Putamen (tissue), 1 donor: ENCODE data around the gene CARD16.
"Not testable (repeated sequence)": the region's sequence is repeated elsewhere in the genome, so short reads cannot be mapped to it uniquely, and the experiment has no call there.

Experiments used
- DNase-seq: peaks from one replicate; pipeline ENCODE4 v3.0.0-alpha.2; 2016; ENCODE audit warnings: low spot score

CARD16 gene

DNA sequence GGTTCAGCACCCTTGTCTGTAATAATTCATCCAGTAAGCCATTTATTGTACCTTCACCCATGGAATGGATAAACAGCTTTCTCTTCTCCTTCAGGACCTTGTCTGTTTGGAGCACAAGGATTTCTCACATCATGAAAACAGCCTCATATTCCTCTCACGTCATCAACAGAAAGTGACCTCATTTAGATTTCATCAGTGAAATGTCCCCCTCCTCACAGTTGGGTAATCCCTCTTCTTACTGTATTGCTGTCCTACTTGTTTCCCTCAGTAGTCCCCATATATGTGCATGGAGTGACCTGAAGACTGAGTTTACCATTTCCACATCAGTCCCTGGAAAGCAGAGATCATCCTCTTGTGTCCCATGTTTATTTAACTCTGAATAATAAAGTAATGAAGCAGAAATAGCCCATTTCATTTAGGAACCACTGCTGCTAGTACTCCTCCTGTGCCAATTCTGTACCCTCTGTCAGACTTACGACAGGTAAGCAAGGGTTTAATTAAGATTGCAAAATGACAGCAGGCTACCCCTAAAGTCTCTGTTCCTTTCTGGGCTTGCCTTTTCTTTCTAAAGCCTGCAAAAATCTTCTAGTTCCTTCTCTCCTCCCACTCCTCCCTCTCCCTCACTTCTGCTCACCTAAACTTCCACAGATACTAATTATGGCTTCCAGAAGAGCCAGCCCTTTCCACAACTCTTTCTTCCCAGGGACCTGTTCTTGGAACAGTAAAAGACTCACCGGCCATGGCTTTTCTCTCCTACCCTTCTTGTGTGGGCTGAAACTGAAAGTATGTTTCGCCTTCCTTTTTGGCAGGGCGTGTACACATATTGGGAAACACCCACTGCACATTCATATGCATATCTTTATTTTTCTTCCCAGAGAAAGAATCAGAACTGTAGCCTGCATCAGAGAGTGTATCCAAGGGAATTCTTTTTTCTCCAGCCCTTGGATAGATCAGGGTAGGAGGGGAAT is at the start of gene CARD16:
CARD16 (minus strand) TSS at position 779 of the 968 bp plus-strand sequence; CDS start at position 741, 38 bp downstream.
- peak; percentile 15 for DNase-seq

DNA sequence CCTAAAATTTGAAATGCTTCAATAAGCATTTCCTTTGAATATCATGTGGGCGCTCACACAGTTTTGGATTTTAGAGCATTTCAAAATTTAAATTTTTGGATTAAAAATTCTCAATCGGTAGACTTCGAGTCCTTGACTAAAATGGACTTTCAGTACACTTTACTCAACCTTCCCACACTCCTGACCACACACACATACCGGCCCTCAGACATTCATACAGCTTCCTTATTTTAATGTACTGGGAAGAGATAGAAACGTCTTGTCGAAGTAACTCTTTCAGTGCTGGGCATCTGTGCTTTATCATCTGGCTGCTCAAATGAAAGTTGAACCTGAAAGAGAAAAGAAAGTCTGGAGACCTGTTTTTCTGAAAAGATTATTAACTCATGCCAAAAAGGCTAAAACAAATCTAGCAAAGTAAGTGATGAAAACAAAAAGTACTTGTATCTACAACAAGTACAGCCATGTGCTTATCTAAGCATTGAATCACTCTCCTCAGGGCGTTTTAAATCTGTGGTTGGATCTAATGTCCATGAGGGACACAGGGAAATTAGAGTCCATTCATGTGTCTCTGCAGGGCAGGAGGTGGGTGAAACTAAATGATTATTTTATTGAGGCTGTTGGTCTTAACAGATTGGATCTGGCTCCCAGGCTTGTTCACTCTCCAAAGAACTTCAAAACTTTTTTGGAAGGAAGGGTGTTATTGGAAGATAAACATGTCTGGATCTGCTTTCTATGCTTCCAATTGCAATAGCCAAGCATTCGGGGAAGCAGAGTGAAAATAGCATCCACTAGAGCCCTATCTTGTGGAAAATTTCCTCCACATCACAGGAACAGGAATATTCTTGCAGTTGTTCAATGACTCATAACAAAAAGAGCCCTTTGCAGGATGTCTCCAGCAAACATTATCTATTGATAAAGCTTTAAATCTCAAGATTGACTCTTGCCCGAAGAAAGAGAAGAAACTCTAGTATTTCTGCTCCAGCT is 47.4 kb upstream of the CARD16 start:
- DNase-seq, result no peak

DNA sequence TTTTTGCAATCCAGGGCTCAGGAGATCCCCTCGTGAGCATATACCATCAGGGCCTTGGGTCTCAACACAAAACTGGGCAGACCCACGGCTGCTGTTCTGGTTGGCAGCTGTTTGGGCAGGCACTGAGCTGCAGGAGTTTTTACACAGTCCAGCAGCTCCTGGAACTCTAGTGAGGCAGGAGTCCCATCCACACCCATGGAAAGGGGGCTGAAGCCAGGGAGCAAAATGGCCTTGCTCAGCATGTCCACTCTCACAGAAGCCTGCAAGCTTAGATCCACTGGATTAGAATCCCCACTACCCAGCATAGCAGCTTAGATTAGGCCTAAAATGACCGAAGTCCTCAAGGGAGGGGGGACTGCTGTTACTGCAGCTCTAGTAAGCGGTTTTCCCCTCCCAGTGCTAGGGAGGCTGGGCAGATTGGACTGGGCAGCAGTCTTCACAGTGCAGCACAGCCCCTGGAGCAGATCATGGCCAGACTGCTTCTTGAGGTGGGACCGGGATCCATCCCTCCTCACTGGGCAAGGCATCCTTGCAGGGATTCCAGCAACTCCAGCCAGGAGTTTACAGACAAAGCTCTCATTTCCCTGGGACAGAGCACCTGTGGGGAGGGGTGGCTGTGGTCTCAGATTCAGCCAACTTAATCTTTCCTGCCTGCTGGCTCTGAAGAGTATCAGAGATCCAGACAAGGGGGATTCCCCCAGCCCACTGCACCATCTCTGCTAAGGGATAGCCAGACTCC is 36.4 kb upstream of the CARD16 start:
- DNase-seq, result no peak

DNA sequence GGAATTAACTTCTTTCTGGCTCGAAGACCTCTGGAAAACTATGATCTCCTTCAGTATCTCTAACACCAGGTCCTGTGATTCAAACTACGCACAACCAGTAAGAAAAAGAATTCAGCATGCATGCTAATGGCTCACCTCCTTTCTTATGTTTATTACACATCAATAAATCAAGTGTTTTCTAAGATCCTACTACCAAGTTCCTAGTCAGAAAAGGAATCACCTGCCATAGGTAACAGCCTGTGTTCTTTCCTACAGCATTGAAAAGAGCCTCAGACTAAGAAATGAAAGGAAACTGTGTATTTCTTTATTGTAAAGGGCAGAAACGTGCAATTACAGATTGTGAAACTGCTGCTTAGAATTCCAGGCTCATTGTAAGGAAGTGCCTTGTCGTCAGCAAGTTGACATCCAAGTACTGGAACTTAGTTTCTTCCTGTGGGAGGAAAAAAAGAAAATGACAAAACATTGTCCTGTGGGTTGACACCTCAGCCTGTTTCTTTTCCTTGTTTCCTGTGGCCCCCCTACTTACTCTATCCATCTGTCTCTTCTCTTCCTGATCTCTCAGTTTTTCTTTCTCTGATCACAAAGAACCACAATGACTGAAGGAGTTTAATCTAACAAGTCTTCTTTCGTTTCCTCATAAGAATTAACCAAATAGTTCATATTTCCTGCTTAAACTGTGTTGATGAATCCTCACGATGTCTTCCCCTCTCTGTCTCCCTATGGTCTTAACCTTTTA is 35.2 kb upstream of the CARD16 start:
- not testable (repeated sequence) for DNase-seq

DNA sequence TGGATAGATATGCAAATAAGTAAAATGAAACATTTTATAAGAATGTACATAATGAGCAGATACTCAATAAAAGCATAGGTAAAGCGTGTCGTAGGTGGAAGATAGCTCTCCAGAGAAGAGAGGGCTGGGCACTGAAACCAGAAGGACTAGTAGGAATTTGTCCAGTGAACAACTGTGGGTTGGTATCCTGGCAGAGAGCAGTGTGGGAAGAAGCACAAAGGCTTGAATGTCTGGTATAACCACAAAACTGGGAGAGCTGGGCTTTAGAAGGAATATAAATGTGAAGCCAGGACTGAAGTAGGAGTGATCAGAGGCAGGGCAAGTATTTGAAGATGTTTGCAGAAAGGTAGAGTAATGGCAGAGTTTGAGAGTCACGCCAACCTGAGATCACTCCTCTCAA is 33.1 kb upstream of the CARD16 start:
- DNase-seq, result no peak

DNA sequence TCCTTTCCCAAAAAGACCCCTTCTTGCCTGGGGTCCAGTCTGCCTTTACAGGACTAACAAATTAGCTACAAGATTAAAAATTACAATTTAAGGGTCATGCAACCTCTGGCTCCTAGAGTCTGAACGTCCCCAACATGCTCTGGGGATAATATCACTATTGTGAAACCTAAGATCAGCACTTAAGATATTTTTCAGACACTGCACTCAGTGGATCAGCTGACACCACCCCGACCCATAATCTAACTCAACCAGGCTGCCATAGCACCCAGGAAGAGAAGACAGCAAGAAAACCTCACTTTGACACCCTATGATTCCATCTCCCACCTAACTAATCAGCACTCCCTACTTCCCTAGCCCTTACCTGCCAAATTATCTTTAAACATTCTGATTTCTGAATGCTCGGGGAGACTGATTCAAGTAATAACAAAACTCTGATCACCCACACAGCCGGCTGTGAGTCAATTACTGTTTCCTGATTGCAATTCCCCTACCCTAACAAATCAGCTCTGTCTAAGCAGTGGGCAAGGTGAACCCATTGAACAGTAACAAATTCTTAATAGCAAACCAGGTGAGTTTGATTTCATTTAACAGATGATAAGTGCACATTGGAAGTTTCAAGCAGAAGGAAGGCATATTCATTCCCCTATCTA is 32.1 kb upstream of the CARD16 start:
- not testable (repeated sequence) for DNase-seq

DNA sequence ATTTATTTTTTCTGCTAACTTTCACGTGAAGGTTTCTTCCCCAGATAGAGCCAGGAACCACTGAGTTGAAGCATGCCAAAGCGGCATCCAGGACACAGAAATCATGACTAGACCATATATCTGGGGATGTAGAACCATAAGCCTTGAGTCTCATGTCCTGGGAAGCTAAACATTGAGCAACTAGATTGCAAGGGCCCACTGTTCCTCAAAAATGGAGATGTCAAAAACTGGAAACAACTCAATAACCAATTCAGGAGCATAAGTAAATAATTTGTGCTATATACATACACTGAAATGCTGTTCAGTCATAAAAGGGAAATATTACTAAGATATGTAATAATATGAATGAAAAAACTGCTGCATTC is 29.0 kb upstream of the CARD16 start:
- no peak for DNase-seq

DNA sequence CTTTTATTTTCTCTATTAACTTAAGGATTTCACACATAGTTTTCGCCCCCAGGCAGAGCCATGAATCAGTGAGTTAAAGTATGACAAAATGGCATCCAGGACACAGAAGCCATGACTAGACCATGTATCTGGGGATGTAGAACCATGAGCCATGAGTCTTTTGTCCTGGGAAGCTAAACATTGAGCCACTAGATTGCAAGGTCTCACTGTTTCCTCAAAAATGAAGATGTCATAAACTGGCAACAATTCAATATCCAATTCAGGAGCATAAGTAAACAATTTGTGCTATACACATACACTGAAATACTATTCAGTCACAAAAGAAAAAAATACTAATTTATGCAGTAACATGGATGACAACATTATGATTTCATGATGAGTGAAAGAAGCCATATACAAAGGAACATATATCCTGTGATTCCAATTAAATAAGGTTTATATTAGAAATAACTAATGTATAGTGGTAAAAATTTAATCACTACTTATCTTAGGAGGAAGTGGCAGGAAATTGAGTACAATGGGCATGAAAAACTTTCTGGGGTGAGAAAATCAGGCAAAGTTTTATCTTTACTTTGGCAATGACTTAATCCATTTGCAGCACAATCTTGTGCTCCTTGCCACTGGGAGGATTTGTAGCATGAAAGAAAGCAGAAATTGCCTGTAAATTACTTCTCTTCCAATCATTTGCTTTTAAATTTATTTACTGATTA is 28.5 kb upstream of the CARD16 start:
- DNase-seq, result no peak

DNA sequence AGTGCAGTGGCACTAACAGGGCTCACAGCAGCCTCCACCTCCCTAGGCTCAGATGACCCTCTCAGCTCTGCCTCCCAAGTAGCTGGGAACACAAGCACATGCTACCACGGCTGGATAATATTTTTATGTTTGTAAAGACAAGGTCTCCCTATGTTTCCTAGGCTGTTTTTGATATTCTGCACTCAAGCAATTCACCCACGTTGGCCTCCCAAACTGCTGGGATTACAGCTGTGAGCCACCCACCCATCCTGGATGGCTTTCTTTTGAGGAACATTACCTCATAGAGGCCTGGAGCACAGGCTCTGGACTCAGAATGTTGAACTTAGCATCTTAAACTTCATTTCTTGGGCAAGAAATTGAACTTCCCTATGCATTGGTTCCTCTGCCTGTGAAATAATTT is 26.9 kb upstream of the CARD16 start:
- not testable (repeated sequence) for DNase-seq

DNA sequence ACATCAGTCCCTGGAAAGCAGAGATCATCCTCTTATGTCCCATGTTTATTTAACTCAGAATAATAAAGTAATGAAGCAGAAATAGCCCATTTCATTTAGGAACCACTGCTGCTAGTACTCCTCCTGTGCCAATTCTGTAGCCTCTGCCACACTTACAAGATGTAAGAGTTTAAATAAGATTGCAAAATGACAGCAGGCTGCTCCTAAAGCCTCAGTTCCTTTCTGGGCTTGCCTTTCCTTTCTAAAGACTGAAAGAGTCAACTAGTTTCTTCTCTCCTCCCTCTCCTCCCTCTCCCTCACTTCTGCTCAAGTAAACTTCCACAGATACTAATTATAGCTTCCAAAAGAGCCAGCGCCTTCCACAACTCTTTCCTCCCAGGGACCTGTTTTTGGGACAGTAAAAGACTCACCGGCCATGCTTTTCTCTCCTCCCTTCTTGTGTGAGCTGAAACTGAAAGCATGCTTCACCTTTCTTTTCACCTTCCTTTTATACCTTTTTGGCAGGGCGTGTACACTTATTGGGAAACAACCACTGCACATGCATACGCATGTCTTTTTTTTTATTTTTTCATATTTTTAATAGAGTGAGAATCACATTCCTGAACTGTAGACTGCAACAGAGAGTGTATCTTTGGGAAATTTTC is 26.1 kb upstream of the CARD16 start:
- no peak for DNase-seq

DNA sequence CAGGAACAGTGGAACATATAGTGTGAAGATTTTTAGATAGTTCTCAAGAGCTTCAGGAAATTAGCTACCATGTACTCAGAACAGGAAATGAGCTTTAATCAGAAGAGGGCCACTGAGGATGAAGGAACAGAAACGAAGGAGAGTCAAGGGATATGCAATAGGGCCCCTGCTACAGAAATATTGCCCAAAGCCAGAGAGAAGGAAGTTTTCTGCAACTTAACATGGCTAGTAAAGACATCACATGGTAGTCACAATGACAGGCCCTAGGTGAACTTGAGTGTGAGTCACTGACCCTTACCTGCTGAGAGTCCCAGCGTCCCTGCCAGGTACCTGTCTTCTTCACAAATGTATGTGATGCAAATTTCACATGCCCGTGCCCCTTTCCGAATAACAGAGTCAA is 25.2 kb upstream of the CARD16 start:
- no peak for DNase-seq

DNA sequence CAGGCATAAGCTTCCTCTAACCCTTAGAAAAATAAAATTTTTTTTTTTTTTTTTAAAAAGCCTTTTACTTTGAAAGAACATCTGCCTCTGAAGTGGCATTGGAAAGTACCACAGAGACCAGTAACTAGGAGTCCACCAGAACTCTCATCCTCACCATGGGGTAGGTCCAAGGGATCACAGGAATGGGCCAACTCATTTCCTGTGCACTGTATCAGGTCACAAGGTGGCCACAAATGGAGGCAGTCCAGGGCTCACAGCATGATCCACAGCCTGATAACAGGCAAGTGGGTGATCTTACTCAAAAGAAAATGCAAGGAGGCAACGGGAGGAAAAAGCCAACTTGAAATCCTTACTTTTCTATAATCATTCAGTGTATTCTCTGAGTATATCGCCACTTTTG is 24.6 kb upstream of the CARD16 start:
- DNase-seq, result not testable (repeated sequence)

DNA sequence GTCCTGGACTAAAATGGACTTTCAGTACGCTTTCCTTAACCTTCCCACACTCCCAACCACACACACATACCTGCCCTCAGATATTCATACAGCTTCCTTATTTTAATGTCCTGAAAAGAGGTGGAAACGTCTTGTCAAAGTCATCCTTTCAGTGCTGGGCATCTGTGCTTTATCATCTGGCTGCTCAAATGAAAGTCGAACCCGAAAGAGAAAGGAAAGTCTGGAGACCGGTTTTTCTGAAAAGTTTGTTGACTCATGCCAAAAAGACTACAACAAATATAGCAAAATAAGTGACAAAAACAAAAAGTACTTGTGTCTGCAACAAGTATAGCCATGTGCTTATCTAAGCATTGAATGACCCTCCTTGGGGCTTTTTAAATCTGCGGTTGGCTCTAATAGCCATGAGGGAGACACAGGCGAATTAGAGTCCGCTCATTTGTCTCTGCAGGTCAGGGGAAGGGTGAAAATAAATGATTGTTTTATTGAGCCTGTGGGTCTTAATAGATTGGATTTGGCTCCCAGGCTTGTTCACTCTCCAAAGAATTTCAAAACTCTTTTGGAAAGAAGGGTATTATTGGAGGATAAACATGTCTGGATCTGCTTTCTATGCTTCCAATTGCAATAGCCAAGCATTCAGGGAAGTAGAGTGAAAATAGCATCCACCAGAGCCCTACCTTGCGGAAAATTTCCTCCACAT is 18.3 kb upstream of the CARD16 start:
- not testable (repeated sequence) for DNase-seq

DNA sequence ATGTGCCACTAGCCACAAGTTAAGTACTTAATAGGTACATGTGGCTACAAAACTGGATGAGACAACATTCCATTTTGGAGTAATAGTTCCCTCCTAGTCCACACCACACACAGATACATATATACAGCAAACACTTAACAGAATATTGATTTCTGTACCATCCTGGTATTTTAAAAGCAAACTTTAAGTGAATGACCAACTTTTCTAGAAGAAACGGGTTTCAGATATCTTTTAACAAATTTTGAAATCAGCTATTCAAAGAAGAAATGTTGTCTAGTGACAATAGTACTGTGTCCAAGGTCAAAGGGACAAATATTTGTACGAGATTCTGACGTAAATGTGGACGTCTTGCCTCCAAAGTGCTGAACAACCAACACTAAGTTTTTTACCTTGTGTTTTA is 12.3 kb upstream of the CARD16 start:
- DNase-seq, result no peak

DNA sequence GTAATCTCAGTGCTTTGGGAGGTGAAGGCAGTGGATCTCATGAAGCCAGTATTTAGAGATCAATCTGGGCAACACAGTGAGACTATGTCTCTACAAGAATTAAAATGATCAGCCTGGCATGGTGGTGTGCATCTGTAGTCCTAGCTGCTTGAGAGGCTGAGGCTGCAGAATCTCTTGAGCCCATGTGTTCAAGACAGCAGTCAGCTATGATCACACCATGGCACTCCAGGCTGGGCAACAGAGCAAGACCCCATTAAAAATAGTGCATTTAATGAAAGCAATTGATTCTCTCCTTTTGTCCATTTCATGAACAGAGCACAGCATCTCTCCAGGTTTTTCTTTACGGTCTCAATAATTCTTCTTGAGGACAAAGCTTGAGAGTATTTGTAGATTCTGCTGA is 11.3 kb upstream of the CARD16 start:
- DNase-seq, result no peak

DNA sequence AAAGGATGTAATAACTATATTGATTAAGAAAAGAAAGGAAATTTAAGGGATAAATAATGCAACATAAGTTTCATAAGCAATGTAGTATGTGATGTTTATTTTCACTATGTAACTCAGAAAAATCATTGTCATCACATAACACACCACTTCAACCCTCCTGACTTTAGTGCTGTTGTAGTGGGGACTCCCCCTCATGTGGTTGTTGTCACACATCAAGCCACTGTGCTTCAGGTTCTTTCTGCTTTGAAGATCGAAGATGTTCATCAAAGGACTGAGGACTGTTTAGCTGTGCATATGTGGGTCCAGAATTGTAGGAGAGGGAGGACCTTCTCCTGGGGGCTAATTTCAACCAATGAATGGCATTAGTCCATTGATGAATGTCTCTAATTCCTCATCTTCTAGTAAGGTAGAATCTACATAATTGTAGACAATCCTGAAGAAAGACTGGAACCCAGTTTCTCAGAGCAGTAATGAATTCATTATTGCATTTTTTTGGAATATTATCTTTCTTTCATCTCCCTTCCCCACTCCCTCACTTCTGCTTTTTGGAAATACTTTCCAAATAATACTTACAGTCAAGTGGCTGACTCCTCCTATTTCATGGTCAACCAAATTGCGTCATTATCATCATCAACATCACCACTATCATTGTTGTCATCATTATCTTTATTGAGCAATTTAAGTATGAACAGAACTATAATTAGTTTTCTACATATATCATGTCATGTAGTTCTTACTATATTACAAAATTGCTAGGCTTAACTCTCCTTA is 9.8 kb upstream of the CARD16 start:
- DNase-seq, result no peak

DNA sequence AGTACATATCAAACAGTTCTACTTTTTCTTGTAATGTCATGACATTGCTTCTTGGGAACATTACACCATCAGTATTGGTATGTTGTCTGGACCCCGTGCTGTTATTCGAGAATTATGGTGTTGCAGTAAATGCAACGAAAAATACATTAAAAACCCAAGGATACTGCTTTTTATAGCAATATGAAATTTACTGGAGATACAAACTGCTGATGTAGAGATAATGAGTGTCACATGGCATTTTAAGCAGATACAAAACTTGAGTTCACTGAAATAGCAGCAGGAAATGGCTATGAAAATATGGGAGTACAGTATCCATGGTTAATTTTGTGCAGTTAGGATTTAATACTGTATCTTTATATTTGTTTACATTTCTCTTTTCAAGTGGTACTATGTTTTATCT is 7.4 kb upstream of the CARD16 start:
- DNase-seq, result no peak

DNA sequence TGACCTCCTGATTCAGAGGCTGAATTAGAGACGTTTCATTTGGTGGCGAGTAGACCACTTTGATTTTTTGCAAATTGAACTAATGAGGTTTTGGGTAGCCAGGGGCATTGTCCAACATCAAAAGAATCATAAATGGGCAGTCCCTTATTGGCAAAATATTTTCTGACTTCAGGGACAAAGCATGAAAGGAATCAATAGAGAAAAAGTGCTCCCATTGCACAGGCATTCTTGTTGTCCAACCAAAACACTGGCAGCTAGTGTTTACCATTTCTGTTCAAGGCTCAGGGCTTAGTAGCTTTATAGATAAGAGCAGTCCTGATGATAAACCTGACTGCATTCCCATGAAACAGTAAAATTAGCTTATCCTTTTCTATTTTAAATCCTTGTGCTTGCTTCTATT is 6.4 kb upstream of the CARD16 start:
- no peak for DNase-seq
